ENCODE data around the gene ZNF638. TPM values are rescaled to one million over a fixed set of nuclear protein-coding genes. Genes with fewer than 3 reads are reported as not detected.

ZNF638 gene
- total RNA-seq, 2 donors from 2014 or later: 73.2 to 76.9 TPM

GRCh38 chr2:71476495-71476894 is 144.9 kb downstream of the ZNF638 start:
- Histone ChIP-seq H3K9ac (ENCODE audit: low read depth in 2 of 2, low read length in 2 of 2) (no peak overlapping the region), H3K4me3 (no peak overlapping the region), H3K27me3 (no peaks in the 10 kb centered on the region), H3K9me3 (no peaks in the 10 kb centered on the region), H3K4me1 (no peaks in the 10 kb centered on the region), H3K36me3 (no peaks in the 10 kb centered on the region), H3K27ac (no peak overlapping the region)
- no peak for DNase-seq
- intact Hi-C loops (cut with DNase I): no loop called here
- no peak for TF ChIP-seq CTCF (IDR thresholded peaks at IDR 0.05)

- Histone ChIP-seq H3K27me3 (no peaks in the 10 kb centered on the region), H3K9me3 (no peaks in the 10 kb centered on the region), H3K9ac (ENCODE audit: low read depth in 2 of 2, low read length in 2 of 2) (no peak overlapping the region), H3K4me1 (no peaks in the 10 kb centered on the region), H3K27ac (no peak overlapping the region), H3K4me3 (no peak overlapping the region), H3K36me3 (no peaks in the 10 kb centered on the region)
- intact Hi-C loops (cut with DNase I): no loop called here
- no peak for TF ChIP-seq CTCF (IDR thresholded peaks at IDR 0.05)
- no peak for DNase-seq
Measured at GRCh38 chr2:71477231-71477691, 145.7 kb downstream of the ZNF638 start.

DNA sequence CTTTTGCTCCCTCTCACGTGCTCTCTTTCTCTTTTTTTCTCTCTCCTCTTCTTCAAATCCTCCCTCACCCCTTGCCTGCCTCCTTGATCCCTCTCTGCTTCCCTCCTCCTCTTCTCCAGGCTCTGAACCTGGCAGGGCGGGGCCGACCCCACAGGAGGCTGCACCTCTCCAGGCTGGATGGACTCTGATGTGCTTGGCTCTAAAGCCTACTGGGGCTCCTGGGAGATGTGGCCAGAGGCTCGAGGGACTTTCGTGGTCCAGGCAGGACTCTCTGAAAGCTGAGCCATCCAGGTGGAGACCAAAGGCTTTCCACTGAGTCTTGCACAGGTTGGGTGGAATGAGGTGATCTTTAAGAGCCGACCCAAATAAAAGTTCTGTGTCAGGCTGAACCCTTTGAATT is 147.2 kb downstream of the ZNF638 start:
- no peaks in the 10 kb centered on the region for H3K9me3 ChIP-seq
- DNase-seq: no peak
- no peaks in the 10 kb centered on the region for H3K27me3 ChIP-seq
- H3K4me1 ChIP-seq: no peaks in the 10 kb centered on the region
- no peak for TF ChIP-seq CTCF (IDR thresholded peaks at IDR 0.05)
- intact Hi-C loops (cut with DNase I): no loop called here
- no peak overlapping the region for H3K4me3 ChIP-seq
- H3K36me3 ChIP-seq: no peaks in the 10 kb centered on the region
- no peak overlapping the region for H3K9ac ChIP-seq (ENCODE audit: low read depth in 2 of 2, low read length in 2 of 2)
- no peak overlapping the region for H3K27ac ChIP-seq

DNA sequence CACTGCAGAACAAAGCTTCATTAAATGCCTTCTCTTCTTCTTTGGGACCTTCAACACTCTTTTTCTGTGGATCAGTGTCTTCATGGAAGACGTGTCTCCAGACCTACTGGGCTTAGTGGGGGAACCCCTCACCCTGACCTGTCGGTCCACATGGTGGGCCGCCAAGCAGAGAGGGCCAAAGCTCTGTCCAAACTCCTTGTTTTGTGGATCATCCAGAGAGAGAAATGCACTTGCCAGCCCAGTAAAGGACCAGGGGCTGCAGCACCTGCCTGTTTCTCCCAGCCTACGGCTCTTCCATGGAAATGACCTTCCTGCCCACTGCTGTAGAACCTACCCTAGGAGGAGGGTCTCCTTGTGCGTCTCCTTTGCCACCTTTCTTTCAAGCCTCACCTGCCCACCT is 147.7 kb downstream of the ZNF638 start:
- Histone ChIP-seq H3K36me3 (no peaks in the 10 kb centered on the region), H3K4me3 (no peak overlapping the region), H3K4me1 (no peaks in the 10 kb centered on the region), H3K9ac (ENCODE audit: low read depth in 2 of 2, low read length in 2 of 2) (no peak overlapping the region), H3K27ac (no peak overlapping the region), H3K27me3 (no peaks in the 10 kb centered on the region), H3K9me3 (no peaks in the 10 kb centered on the region)
- intact Hi-C loops (cut with DNase I): no loop called here
- no peak for TF ChIP-seq CTCF (IDR thresholded peaks at IDR 0.05)
- no peak for DNase-seq

- intact Hi-C loops (cut with DNase I): no loop called here
- Histone ChIP-seq H3K27me3 (no peaks in the 10 kb centered on the region), H3K9me3 (no peaks in the 10 kb centered on the region), H3K36me3 (no peaks in the 10 kb centered on the region), H3K9ac (ENCODE audit: low read depth in 2 of 2, low read length in 2 of 2) (no peak overlapping the region), H3K27ac (no peak overlapping the region), H3K4me1 (no peaks in the 10 kb centered on the region), H3K4me3 (no peak overlapping the region)
- DNase-seq: no peak
- no peak for TF ChIP-seq CTCF (IDR thresholded peaks at IDR 0.05)
Measured at GRCh38 chr2:71481111-71481510, 149.5 kb downstream of the ZNF638 start.

DNA sequence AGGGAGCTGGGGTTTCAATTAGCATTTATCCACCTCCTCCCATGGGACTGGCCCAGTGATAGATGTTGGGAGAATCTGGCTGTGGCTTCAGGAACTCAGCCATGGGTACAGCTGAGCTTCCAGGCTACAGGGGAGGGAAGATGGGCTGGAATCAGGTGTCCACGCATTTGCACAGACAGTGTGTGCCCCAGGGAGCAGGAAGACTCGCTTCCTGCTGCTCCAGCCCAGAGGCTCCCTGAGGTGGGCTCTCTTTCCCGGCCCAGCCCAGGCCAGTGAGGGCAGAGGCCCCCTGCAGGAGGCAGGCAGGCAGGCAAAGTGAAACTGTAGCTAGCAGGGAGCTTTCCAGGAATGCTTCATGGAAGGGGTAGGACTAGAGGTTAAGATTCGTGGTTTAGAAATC is 150.5 kb downstream of the ZNF638 start:
- no peak overlapping the region for H3K27ac ChIP-seq
- no peaks in the 10 kb centered on the region for H3K4me1 ChIP-seq
- no peak overlapping the region for H3K4me3 ChIP-seq
- no peak overlapping the region for H3K9ac ChIP-seq (ENCODE audit: low read depth in 2 of 2, low read length in 2 of 2)
- DNase-seq: no peak
- H3K27me3 ChIP-seq: no peaks in the 10 kb centered on the region
- no peaks in the 10 kb centered on the region for H3K9me3 ChIP-seq
- intact Hi-C loops (cut with DNase I): no loop called here
- no peaks in the 10 kb centered on the region for H3K36me3 ChIP-seq
- TF ChIP-seq CTCF (IDR thresholded peaks at IDR 0.05): no peak

Data from colonic mucosa (tissue), 4 donors.